Activated CD8-positive, alpha-beta memory T cell treated with anti-CD3 and anti-CD28 coated beads, Interleukin-2, amount 50 U/mL, for 4 hours (primary cell): ENCODE results near the gene FAM118A.
"Not testable (repeated sequence)": the region's sequence is repeated elsewhere in the genome, so short reads cannot be mapped to it uniquely, and the experiment has no call there.

ENCODE experiments used
- DNase-seq: peaks from one replicate; pipeline ENCODE4 v3.0.0-alpha.2; 2020

FAM118A gene

DNA sequence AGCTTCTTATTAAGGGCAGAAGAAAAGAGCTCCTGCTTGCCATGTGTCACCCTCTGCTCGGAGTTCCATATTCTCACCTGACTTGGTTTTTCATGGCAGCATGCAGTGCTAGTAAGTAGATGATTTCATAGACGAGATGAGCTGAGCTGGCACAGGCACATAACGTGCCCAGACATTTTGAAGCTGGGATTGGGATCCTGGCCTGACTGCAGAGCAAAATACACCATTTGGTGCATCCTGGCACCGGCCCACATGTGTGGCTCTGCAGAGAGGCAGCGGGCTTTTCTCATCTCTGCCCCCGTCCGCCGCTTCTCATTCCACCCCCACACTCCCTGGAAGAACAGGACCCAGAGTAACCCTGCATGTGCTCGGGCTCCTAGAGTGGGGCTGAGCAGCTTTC lies 24.8 kb downstream of the FAM118A start:
- no peak for DNase-seq

GRCh38 chr22:45335021-45335818 lies 25.5 kb downstream of the FAM118A start:
- no peak for DNase-seq

DNA sequence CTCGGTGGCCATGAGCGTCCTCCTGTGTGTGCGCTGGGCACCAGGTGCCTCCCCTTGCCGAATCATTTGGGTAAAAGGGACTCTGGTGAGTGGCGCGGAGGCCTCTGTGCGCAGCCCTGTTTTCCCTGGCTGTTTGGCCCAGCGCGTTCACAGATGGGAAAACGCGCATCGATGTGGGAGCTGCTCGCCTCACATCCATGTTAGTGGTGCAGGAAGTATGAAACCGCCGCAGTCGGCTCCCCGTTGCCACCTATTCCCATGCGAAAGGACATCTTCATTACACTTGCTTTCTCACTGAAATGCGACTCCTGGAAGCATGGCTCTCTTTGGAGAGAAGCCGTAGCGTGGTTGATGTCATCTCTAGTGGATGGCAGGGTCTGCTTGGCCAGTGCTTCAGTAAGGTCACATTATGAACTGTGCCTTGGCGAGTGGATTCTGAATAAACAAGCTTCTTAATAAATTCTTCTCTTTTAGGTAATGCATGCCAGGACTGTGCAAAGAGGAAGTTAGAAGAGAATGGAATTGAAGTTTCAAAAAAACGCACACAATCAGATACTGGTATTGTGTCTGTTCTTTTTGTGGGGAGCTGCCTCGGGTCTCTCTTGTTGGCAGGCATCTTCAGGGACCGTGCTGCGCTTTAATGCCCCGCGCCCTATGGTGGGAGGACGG lies 26.3 kb downstream of the FAM118A start:
- DNase-seq = no peak

GRCh38 chr22:45336971-45337431 lies 27.3 kb downstream of the FAM118A start:
- DNase-seq = no peak

DNA sequence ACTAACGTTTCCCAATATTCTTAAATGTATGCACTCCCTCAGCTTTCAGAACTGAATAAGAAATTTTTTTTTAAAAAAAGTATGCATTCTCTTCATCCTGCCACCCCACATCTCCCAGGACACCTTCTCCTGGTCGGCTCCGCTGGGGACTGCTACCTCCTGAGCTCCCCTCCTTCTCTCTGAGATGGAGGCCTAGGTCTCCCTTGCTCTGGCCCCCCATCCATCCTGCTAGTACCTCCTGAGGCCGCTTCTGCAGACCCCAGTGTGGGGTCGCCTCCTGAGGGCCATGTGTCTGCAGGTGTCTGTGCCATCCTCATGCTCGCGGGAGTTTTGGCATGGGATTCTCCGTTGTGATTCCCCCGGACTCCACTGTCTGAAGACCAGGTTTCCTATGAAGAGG lies 27.8 kb downstream of the FAM118A start:
- DNase-seq = no peak

DNA sequence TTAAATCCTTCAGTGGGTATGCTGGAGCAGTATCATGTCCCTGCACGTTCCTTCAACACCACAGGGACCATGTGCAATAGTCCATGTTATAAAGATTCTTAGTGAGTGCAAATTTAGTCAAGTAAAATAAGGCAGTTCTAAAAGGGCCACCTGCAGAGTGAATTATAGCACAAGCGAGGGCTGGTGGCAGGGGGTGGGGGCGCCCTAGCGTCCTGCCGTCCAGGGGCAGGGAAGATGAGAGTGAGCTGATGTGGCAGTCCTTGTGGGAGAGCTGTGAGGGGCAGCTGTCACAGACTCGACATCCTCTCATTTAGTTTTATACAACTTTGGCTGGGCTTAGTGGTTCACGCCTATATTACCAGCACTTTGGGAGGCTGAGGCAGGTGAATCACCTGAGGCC lies 29.1 kb downstream of the FAM118A start:
- no peak for DNase-seq

DNA sequence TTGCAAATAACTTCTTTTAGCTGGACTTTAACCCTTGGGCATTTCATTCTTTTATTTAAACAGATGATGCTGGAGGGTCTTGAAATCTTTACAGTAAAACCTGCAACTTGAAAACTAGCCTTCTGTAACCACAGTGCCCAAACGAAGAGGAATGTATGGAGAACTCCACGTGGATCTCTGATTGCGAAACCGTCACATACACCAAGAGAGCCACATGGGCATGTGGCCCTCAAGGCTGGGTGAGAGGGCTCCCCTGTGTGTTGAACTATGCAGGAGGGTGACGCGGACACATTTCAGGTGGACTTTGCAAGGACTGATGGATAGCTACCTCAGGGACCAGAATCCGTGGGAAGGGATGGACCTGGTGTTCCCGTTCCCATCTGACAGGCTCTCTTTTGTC lies 30.6 kb downstream of the FAM118A start:
- DNase-seq = no peak

DNA sequence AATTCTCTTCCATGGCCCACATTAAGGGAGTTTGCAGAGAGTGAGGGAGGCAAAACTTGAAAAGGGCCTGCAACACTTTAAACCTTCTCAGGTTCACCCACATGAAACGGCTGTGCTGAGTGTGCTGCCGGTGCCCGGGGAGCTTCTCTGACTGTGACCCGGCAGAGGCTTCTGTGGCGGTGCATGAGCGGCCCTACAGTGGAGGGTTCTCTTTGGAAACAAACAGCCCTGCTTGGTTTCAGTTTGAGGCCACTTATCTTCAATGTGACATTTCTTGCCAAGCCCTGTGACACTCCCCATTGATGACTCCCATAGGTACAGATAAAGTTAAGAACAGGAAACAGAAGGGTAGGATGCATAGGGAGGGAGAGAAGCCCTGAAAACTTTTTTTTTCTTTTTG lies 31.8 kb downstream of the FAM118A start:
- DNase-seq = no peak

GRCh38 chr22:45343143-45343542 lies 33.4 kb downstream of the FAM118A start:
- no peak for DNase-seq

GRCh38 chr22:45344334-45344733 lies 34.6 kb downstream of the FAM118A start:
- no peak for DNase-seq

GRCh38 chr22:45349916-45350315 lies 40.2 kb downstream of the FAM118A start:
- DNase-seq = no peak

DNA sequence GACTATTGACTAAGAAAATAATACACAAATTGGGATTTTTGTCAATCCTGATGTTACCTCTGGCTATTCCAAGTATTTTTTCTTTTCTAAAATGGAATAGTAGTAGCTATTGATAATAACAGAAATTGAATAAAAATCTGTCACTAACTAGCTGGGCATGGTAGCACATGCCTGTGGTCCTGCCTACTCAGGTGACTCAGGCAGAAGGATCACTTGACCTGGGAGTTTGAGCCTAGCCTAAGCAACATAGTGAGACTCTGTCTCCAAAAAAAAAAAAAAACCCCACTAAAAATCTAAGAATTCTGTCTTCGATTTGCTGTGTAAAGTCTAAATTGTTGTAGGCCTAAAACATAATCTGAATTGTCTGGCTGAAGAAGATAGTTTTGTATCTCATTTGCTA lies 42.2 kb downstream of the FAM118A start:
- DNase-seq = no peak

DNA sequence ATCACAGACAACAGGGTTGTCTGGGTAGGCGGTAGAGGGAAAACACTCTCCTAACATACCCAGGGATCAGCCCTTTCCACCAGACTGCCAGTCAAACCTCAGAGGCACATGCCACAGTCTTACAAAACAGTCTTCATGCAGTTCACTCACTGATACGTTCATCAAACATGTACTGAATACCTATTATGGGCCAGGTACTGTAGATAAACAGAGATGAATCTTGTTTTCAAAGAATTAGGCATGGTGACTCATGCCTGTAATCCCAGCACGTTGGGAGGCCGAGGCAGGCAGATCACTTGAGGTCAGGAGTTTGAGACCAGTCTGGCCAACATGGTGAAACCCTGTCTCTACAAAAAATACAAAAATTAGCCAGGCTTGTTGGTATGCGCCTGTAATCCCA lies 43.0 kb downstream of the FAM118A start:
- not testable (repeated sequence) for DNase-seq

- no peak for DNase-seq
These were observed 44.1 kb downstream of the FAM118A start for GRCh38 chr22:45353786-45354185.

GRCh38 chr22:45357490-45357889 lies 47.8 kb downstream of the FAM118A start:
- DNase-seq = no peak

DNA sequence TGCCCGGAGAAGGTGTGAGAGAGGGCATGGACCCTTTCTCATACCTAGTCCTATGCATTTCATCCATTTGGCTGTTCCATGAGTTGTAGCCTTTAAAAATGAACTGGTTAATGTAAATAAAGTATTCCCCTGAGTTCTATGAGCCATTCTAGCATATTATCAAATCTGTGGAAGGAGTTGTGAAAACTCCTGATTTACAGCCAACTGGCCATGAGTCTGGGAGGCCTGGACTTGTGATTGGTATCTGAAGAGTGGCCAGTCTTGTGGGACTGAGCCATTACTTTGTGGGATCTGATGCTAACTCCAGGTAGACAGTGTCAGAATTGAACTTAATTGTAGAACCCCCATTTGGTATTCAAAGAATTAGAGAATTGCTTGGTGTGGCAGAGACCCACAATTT lies 48.4 kb downstream of the FAM118A start:
- no peak for DNase-seq

DNA sequence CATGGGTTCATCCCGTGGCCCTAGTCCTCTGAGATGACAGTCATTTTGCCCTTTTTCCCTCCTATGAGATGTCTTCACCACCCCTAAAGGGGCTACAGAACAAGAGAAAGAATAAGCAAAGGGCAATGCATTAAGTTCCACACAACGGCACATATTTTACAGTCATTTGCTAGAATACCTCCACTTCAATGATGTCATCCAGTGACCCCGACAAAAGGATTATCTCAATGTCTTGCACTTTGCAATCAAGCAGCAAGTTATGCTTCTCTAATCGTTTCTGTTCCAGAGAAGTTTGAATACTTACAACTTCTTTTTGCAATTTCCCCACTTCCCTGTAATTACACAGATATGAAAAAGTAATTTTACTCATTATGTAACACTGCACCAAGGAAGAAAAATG lies 49.9 kb downstream of the FAM118A start:
- no peak for DNase-seq

- DNase-seq = no peak
These were observed 57.0 kb downstream of the FAM118A start for GRCh38 chr22:45366713-45367112.

DNA sequence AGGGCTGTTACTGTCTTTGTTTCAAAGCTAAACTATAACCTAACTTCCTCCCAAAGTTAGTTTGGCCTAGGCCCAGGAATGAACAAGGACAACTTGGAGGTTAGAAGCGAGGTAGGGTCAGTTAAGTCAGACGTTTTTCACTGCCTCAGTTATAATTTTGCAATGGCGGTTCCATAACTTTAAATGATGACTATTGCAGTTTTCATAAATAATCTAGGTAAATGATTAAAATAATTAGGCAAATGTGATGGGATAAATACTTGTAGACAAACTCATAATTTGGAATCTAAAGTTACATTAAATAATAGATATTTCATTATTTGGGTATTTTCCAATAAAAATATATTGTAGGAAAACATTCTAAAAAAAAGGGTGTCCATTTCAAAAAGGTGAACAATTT lies 63.9 kb downstream of the FAM118A start:
- DNase-seq = not testable (repeated sequence)

DNA sequence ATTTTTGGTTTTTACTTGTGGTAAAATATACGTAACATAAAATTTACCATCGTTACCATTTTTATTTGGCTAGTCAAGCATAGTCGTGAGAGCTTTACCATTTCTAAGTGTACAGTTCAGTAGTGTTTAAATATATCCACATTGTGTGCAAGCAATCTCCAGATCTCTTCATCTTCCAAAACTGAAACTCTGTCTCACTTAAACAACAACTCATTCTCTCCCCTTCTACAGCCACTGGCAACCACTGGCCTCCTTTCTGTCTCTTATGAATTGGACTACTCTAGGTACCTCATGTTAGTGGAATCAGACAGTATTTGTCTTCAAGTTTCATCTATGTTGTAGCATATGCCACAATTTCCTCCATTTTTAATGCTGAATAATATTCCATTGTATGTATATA lies 66.3 kb downstream of the FAM118A start:
- DNase-seq = no peak

DNA sequence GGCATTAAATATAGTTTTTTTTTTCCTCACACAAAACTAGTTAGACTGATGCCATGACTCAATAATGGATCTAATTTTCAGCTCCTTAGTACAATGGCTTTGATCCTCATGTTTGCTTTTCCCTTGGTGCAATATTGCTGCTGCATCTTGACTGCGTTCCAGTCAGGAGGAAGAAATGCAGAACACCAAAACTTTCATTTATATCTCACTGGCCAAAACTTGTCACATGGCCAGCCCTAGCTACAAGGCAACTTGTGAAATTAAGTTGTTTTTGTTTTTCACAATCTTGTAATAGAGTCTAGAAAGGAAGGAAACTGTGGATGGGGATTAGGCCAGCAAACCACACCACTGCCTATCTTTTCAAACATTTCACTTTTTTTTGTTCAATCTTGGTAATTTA lies 67.0 kb downstream of the FAM118A start:
- DNase-seq = no peak

GRCh38 chr22:45381348-45381747 lies 71.6 kb downstream of the FAM118A start:
- no peak for DNase-seq

DNA sequence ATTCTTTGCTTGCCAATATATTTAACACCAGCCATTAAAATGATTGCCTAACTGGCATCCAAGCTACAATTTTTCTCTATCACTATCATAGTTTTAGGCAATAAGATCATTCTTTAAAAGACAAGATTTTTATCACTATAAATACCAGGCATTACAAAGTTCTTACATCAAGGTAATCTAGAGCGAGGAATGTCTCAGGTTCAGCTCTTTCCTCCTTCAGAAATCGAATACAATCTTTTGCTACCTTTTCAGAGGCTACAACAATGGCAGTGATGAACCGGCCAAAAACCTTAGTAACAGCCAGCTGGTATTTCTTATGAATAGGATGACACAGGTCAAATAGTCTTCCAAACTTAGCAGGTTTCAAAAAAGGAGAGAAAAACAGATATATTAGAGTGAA lies 79.8 kb downstream of the FAM118A start:
- DNase-seq = no peak
